HG02943 (cell line): ENCODE results near the gene KIF19.

ENCODE experiments used
- ATAC-seq: cut with Tn5 transposase; IDR thresholded peaks from one replicate; pipeline ENCODE4 v1.9.1; 2021; ENCODE audit warnings: mild to moderate bottlenecking, low read depth, moderate library complexity; ENCODE audit not compliant: unreplicated experiment

Gene KIF19

DNA sequence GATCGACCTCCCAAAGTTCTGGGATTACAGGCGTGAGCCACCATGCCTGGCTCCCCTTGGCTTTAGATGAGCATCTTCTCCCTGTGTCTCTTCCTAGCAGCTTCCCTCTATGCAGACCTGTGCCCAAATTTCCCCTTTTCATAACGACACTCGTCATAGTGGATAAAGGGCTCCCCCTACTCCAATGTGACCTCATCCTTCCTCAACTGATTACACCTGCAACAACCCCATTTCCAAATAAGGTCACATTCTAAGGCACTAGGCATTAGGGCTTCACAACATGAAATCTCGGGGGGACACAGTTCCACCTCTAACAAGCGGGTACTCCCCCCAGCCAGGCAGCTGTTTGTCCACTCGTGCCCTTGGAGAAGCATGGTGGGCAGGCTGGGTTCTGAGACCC is 10.3 kb downstream of the KIF19 start:
- ATAC-seq = no peak

DNA sequence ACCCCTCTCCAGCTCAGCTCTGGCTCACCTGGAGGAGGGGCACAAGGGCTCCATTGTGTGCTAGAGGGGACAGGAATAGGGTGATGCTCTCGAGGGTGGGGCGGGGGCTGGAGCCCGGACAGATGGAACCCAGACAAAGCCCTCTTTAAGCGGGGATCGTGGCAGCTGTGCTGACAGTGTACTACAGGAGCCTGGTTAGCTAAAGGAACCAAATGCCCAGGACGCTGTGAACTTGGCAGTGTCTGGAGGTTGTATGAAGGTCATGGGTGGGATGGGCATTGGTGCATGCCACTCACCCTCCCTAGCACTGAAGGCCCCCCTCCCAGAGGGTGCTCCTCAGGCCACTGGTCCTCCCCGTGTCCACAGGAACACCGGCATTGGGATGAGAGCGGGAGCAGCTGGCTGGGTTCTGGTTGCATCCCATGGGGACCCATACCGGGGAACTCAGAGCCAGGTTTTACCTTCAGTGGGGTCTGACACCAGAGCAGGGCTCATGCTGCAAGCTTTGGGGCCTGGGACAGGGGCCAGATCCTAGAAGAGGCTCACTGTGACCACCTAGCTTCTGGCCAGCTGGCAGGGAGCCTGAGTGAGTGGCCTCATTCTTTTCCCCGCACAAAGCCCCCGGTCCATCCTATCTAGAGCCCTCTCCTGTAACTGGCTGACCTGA is 11.9 kb downstream of the KIF19 start:
- ATAC-seq = no peak

DNA sequence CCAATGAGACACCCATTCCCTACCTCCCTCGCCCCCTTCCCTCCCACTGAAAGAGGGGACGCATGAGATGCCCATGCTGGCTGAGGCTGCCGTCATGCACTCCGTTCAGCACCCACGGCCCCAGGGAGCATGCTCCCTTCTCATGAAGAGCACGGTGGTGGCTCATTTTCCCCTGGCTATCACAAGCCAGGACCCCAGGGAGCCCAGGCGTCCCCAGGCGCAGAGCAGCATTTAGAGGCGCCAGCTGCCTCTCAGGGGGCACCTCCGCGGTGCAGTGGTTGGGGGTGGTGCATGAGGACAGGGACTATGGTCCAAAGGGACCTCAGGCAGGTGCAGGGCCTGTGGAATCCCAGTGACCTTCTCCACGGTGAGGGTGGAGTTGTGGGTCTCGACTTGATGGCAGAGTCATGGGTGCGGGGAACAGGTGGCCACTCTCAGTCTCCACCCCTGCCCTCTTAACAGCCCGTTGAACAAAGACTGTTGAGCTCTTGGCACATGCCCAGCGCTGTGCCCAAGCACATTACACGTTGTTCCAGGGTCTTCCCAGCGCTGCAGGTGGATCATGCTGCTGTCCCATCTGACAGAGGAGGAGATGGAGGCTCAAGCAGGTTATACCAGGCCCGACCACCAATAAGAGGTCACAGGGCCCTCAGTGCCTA is 13.6 kb downstream of the KIF19 start:
- ATAC-seq = no peak

DNA sequence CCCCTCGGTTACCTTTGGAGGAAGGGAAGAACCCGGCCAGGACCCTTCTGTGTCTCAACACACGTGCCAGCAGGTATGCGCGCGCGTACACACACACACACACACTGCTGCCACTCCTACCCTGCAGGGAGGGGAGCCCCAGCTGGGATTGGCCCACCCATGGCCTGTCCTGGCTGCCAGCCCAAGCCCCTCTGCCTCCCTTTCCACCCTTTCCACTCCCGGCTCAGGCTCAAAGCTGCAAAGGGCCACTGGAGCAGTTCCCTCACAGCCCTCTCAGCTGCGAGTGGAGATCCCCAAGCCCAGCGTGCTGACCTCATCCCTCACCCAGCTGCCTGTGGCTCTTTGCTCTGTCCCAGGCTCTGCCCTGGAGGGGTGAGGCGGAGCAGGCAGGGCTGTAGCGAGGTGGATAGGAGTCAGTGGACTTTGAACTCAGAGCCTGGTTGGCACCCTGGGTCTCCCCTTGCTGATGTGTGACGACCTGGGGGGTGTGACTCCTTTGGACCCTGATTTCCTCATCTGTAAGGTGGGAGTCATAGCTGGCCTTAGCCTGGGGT is 14.5 kb downstream of the KIF19 start:
- ATAC-seq = no peak

DNA sequence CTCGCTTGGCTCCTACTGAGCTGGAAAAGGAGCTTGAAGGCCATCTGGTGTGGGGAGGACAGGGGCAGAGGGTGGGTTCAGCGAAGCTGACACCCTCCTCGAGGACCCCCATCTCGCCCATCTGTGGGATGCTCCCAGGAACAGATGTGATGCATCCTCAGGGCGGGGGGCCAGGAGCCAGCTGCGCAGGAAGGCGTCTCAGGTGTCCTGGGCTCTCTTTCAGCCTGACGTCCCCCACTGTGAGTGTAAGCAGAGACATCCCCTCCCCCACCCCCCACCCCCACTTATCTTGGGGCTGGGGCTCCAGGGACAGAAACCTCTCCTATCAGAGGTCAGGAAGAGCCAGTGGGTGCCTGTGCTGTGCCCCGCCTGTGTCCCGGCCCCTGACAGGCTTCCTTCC is 16.2 kb downstream of the KIF19 start:
- no peak for ATAC-seq

DNA sequence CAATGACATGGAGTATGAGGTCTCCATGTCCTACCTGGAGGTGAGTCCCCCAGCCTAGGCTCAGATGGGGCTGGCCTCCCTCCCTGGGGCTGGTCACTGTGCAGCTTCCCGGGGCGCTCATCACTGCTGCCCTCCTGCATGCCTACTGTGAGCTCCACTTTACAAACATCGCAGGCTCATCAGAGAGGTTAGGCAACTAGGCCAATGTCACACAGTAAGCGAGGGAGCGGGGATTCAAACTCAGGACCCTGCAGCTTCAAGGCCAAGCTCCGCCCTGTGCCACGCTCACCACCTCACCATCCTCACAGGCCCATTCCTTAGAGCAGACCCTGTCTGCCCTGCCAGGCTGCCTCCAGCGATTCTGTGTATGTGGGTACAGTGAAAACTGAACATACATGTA is 17.1 kb downstream of the KIF19 start:
- no peak for ATAC-seq

DNA sequence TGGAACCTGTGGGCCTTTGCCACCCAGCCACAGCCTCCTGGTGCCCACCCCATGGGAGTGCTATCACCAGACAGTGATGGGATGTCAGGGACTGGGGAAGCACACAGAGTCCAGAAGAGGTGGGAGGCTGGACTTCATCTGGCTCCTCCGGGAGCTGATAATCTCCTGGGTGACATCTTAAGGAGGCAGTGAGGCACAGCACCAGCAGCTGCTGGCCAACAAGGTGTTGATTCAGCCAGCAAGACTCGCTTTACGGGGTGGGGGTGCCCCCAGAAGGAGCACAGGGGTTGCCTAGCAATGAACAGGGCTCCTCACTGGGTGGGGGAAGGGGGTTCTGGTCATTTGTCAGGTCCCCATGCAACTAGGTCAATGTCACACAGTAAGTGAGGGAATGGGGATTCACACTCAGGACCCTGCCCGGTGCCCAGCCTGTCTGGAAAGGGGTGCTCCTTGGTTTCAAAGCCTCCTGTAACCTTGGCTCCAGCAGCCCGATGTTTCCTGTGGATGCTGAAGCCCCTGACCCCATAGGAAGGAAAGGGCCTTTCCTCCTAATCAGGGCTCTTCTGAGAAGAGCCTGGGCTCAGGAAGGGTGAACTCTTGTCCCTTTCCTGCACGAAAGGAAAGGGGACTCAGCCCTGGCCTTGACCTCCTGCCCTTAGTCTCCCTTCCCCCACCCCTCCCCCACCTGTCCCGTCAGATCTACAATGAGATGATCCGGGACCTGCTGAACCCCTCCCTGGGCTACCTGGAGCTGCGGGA is 17.7 kb downstream of the KIF19 start:
- no peak for ATAC-seq

DNA sequence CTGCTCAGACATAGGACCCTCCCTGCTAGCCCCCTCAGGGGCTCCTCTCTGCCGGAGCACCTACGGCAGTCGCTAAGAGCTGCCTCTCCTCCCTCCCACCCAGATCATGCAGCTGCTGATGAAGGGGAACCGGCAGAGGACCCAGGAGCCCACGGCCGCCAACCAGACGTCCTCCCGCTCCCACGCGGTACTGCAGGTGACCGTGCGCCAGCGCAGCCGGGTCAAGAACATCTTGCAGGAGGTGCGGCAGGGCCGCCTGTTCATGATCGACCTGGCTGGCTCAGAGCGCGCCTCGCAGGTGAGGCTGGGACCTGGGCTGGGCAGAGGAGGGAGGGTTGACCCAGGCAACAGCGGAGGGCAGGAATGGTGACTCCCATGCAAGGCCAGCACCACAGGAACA is 18.6 kb downstream of the KIF19 start:
- no peak for ATAC-seq

DNA sequence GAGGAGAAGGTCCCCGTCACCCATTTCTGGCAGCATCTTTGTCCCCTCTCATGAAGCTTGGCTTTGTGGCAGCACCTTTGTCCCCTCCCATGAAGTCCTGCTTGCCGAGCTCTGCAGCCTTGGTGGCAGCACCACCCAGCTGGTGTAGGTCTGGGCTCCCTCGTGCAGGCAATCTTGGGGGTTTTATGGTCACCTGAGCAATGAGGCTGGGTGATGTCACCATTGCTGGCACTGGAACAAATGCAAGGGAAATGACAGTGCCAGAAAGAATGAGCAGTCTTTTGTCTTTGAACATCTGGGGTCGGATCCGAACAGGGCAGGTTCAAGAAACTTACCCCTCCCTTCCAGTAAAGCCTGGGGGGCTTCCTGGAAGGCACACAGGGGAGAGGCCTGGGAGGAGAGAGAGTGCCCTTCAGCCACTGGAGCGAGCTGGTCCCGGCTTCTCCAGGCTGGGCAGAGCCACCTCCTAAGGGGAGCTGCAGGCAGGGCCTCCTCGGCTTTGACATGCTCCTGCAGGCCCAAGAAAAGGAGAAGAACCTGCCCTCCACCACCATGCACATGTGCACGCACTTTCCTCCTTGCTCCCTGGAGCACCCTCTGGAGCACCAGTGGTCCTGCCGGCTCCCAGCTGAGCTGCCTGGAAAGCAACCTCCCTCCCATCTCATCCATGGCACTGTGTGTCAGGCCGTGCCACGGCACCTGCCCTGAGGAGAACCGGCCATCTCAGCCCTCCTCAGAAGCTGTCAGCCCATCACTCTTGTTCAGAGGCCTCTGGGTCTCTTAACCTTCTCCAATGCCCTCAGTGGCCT is 19.6 kb downstream of the KIF19 start:
- ATAC-seq = no peak

DNA sequence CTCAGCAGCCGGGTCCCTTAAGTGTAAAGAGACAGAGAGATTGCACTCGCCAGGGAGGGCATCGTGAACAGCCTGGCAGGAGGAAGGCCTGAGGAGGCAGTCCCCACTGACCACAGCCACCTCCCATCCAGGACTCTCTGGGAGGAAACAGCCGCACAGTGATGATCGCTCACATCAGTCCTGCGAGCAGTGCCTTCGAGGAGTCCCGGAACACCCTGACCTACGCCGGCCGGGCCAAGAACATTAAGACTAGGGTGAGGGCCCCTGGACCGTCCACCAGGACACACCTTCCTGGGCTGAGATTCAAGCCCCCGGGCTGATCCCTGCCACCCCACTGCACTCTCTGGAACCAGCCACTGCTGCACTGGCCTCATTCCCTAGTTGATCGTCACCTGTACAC is 21.6 kb downstream of the KIF19 start:
- no peak for ATAC-seq

DNA sequence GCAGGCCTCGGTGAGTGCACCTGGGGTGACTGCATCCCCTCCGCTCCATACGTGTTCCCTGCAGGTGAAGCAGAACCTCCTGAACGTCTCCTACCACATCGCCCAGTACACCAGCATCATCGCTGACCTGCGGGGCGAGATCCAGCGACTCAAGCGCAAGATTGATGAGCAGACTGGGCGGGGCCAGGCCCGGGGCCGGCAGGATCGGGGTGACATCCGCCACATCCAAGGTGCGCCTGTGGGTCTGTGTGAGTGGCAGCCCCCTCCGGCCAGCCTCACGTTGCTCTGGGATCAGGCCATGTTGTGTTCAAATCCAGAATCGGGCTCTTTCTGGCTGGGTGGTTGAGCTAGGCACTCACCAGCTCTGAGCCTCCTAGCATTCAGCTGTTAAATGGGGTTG is 23.1 kb downstream of the KIF19 start:
- no peak for ATAC-seq

DNA sequence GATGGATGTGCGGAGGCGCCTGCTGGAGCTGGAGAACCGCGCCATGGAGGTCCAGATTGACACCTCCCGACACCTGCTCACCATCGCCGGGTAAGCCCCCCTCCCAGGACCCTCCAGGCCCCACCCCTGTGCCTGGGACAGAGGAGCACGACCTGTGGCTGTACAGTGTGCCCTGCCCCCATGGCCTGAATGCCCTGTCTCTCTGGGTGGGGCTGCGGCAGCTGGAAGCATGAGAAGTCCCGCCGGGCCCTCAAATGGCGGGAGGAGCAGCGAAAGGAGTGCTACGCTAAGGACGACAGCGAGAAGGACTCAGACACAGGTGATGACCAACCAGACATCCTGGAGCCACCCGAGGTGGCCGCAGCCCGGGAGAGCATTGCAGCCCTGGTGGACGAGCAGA is 24.5 kb downstream of the KIF19 start:
- no peak for ATAC-seq

DNA sequence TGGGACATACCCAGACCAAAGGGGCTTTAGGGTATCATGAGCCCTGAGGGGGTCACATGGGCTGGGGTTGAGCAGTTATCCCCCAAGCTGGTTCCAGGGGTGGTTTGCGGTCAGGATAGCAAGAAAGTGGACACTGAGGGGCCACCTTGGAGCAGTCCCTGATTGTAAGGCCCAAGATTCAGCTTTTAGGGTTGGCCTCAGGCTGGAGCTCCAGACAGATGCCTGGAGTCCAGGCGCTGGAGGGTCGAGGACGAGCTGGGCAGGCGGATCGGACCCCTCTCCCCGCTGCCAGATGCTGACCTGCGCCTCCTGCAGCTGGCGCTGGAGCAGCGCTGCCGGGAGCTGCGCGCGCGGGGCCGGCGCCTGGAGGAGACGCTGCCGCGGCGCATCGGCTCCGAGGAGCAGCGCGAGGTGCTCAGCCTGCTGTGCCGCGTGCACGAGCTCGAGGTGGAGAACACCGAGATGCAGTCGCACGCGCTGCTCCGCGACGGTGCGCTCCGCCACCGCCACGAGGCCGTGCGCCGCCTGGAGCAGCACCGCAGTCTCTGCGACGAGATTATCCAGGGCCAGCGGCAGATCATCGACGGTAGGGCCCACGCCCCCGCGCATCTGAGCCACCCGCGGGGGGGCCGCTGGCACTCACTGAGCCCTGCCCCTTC is 25.7 kb downstream of the KIF19 start:
- ATAC-seq = no peak

DNA sequence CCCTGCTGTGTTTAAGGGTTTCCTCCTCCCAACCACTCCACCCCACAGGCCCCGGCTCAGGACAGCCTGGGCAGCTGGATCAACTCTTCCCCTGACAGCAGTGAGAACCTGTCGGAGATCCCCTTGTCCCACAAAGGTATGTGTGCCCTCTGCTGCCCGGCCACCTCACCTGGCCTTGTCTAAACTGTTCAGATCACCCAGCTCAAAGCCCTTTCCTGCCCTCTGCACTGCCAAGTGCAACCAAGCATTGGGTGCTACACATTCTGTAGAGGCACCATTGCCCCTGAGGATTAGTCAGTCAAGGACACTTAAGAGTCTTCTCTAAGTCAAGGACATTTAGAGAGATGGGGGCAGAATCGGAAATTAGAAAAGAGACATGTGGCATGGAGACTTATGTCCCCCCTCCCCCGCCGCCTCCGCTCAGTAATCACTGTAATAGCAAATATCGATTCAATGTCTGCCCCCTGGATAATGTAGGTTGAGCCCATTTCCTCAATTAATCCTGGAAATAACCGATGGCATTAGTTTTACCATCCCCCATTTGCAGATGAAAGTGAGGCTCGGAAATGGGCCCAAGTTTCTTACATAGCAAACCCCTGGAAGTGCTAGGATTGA is 27.5 kb downstream of the KIF19 start:
- no peak for ATAC-seq

DNA sequence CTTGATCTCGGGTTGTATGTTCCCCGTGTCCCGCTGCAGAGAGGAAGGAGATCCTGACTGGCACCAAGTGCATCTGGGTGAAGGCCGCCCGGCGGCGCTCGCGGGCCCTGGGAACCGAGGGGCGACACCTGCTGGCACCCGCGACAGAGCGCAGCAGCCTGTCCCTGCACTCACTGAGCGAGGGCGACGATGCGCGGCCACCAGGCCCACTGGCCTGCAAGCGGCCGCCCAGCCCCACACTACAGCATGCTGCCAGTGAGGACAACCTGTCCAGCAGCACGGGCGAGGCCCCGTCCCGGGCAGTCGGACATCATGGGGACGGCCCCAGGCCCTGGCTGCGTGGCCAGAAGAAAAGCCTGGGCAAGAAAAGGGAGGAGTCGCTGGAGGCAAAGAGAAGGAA is 28.1 kb downstream of the KIF19 start:
- ATAC-seq = no peak

DNA sequence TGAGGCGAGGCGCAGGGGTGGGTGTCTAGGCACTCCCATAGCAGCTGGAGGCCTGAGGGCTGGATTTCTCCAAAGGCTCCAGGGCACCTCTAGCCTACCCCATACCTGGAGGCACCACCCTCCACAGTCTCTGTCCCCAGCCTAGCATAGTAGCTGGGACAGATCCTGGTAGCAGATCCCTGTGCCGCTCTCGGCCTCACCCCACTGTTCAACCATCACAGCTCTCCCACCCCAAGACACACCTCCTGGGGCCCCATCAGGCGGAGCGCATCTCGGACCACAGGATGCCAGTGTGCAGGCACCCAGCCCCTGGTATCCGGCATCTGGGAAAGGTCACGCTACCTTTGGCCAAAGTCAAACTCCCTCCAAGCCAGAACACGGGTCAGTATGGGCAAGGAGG is 28.5 kb downstream of the KIF19 start:
- ATAC-seq = no peak

DNA sequence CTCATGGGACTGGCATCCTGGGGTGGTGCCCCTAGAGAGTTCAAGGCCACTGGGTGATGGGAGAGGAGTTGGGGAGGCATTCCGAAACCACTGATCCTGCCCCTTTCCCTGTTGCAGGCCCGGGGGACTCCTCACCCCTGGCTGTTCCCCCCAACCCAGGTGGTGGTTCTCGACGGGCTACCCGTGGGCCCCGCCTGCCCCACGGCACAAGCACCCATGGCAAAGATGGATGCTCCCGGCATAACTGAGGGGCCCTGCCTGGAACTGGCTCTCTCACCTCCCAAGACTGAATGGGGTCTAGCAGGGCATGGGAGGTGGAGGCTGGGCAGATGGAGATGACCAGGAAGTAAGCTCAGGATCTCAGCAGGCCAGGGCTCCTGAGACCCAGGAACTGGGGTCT is 29.0 kb downstream of the KIF19 start:
- no peak for ATAC-seq

DNA sequence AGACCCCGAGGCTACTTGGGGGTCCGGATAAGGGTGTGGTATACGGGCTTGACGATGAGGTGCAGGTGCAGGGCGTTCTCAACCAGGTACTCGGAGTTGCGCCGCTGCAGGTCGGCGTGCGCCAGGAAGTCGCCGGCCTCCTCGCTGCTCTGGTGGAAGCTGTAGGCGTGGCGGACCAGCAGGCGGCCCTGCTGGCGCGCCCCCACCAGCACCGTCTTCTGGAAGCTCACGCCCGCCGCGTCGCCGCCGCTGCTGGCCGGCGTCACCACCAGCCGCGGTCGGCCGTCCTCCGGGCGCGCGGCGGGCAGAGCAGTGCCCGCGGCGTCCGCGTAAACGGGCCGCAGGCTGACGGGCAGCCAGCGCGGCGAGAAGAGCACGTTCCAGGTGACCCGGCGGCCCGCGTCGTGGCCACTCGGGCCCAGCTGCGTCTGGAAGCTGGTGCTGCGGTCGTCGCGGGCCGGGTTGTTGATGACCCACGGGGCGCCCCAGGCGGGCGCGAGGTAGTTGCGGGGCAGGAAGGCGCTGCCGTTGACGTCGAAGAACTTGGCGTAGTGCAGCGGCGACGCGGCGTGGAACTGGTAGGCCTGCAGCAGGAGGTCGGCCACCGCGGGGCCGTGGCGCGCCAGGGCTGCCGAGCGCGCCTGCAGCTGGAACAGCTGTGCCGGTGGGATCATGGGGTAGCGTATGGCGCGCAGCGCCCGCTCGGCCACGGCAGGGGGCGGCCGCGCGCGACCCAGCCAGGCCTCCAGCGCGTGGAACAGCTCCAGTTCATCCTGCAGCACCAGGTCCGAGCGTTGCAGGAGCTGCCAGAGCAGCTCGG is 30.8 kb downstream of the KIF19 start:
- ATAC-seq = no peak

DNA sequence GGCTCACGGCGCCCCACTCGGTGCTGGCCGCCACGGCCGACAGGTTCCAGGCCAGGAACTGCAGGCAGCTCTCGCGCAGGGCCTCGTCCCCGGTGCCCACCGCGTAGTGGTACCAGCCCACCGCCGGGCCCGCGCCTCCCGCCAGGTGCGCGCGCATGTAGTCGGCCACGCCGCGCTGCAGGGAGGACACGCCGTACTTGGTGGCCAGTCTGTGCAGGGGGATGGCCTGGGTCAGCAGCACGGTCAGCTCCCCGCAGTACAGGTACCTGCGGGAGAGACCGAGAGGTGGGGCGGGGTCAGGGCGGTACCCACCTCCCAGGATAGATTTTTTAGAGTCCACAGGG is 31.4 kb downstream of the KIF19 start:
- ATAC-seq = no peak
